Omental fat pad (tissue), 4 donors: Measurements from ENCODE around the gene SLC13A4. TPM values are rescaled to one million over a fixed set of nuclear protein-coding genes. Genes with fewer than 3 reads are reported as not detected.
"Not testable (repeated sequence)": the region's sequence is repeated elsewhere in the genome, so short reads cannot be mapped to it uniquely, and the experiment has no call there.

Experiments
- ATAC-seq: fragments of 150-250 bp; one replicate; pipeline ENCODE4 v1.9.1; 2016; ENCODE audit warnings: mild to moderate bottlenecking, moderate library complexity; ENCODE audit not compliant: low FRiP score
- DNase-seq: peaks from one replicate; pipeline ENCODE4 v3.0.0-alpha.2; 2019; ENCODE audit warnings: low spot score
- small RNA-seq: library from RNA; depleted of rRNA; stranded (forward); fragments of <200 nt; gene quantifications from one replicate; pipeline ENCODE3, GENCODE V24; 2016
- total RNA-seq, 4 donors: library from RNA; depleted of rRNA; stranded (reverse); fragments of >200 nt; gene quantifications; one replicate each; pipeline ENCODE4 v1.1.0, GENCODE V29; 2016
- TF ChIP-seq, protein P1 (sequence below), 3 donors: fragments of 450-650 bp; IDR thresholded peaks; one replicate each; pipeline ENCODE4 v1.5.1; 2016 to 2017; ENCODE audit warnings: antibody characterized with exemption in 3 of 3, mild to moderate bottlenecking in 3 of 3, moderate library complexity in 2 of 3

SLC13A4 gene
- total RNA-seq, 4 donors from 2014 or later = 0.09 to 1.4 (median 0.79) TPM; not detected in 1

DNA sequence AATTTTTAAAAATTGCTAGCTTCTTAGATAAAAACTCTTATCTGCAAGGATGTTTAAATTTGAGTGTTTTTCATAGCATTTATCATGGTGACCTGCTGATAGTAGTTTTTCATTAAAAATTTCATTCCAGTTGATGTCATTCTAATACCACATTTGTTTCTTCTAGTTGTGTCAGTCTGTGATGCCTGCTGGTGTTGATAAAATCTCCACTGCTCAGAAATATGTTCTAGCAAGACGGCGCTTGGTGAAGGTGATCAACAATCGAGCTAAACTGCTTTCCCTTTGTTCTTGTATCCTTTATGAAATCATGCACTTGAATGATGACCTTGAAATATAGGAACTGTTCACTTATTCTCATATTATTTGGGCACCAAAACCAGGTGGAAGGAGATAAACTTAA is 83.3 kb downstream of the SLC13A4 start:
- DNase-seq (no peak), ATAC-seq (no peak)

DNA sequence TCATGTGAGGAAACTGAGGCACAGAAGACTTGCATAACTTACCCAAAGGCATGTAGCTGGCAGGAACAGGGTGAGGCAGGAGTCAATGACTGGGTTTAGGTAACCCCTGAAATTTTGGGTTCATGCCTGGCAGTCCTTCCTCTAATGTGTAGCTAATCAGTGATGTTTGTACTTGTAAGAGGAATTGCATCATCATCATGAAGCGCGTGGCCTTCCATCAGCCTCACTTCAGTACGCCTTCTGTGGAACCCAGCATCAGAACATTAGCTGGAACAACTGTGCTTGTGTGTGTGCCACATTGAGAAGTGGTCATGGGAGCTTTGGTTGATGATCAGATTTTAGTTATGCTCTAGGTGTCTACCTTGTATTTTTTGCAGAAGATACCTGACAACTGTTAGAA is 83.8 kb downstream of the SLC13A4 start:
- DNase-seq (no peak), ATAC-seq (no peak)
- TF ChIP-seq, protein P1, sequence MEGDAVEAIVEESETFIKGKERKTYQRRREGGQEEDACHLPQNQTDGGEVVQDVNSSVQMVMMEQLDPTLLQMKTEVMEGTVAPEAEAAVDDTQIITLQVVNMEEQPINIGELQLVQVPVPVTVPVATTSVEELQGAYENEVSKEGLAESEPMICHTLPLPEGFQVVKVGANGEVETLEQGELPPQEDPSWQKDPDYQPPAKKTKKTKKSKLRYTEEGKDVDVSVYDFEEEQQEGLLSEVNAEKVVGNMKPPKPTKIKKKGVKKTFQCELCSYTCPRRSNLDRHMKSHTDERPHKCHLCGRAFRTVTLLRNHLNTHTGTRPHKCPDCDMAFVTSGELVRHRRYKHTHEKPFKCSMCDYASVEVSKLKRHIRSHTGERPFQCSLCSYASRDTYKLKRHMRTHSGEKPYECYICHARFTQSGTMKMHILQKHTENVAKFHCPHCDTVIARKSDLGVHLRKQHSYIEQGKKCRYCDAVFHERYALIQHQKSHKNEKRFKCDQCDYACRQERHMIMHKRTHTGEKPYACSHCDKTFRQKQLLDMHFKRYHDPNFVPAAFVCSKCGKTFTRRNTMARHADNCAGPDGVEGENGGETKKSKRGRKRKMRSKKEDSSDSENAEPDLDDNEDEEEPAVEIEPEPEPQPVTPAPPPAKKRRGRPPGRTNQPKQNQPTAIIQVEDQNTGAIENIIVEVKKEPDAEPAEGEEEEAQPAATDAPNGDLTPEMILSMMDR (IDR thresholded peaks at IDR 0.05) = no peak

More for the DNA sequence above, 83.3 kb downstream of the SLC13A4 start:
- TF ChIP-seq, protein P1 (IDR thresholded peaks at IDR 0.05) = no peak

DNA sequence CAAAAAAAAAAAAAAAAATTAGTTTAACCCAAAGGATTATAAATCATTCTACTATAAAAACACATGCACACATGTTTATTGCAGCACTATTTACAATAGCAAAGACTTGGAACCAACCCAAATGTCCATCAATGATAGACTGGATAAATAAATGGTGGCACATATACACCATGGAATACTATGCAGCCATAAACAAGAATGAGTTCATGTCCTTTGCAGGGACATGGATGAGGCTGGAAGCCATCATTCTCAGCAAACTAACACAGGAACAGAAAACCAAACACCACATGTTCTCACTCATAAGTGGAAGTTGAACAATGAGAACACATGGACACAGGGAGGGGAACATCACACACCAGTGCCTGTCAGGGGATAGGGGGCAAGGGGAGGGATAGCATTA is 88.3 kb downstream of the SLC13A4 start:
- not testable (repeated sequence) for DNase-seq, ATAC-seq

DNA sequence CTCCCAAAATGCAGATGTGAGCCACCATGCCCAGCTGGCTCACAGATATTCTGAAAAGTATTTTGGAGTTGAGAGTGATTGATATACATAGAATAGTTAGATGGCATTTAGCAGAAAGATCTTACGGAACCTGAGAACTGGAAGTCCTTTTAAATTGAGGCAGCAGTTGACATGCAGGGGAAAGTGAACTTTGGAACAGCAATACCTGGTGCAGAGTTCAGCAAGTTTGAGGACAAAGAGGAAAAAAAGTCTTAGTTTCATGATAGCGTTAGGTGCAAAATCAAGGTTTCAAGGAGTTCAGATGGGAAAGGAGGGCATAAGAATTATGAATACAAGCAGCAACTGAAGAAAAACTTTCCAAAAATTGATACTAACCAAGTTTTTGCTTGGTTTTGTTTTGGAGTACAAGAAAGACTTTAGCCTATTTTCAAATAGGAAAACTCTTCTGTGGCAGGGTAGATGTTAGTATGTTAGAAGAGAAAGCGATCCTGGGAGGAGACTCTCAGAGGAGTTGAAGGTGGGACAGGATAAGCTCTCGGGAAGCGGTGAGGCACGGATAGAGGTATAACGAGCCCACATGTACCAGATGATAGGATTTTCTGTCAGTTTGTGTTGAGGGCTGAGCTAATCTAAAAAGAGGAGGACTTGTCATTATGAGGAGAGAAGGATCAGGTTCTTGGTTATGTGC is 93.7 kb downstream of the SLC13A4 start:
- ATAC-seq (no peak), DNase-seq (no peak)
- TF ChIP-seq, protein P1 (IDR thresholded peaks at IDR 0.05) = no peak

Small RNA genes within 50 kb of the gene (small RNA-seq; reads per million reads assigned to genes)
- gene RNU6-1154P = not detected

Other genes with a start within 250 kb of the SLC13A4 start
- gene CNOT4, start 218.1 kb downstream of the SLC13A4 start, total RNA-seq = 10 to 100 TPM; 19.8 to 21.8 (median 20.2) TPM
- 10 to 100 TPM; 26.7 to 37.5 (median 30.7) TPM for gene NUP205, start 170.3 kb downstream of the SLC13A4 start, total RNA-seq
- gene STMP1, start 65.7 kb downstream of the SLC13A4 start, total RNA-seq = 10 to 100 TPM in 3 of 4 donors, 1 to 10 TPM in 1; 9.4 to 26.8 (median 14.3) TPM
- 10 to 100 TPM in 2 of 4 donors, 1 to 10 TPM in 2; 1.9 to 30.5 (median 9.8) TPM for gene FAM180A, start 20.6 kb upstream of the SLC13A4 start, total RNA-seq
- gene MTPN, start 249.2 kb upstream of the SLC13A4 start, total RNA-seq = 100 to 1,000 TPM in 1 of 4 donors, 10 to 100 TPM in 3; 79.7 to 102 (median 85.6) TPM